CD4-positive, alpha-beta T cell treated with Interleukin-4 for 4 hours (primary cell): ENCODE data around the gene ECI1.
"Not testable (repeated sequence)": the region's sequence is repeated elsewhere in the genome, so short reads cannot be mapped to it uniquely, and the experiment has no call there.

ENCODE experiments used
- DNase-seq: peaks from one replicate; pipeline ENCODE4 v3.0.0-alpha.2; 2020

Gene ECI1

GRCh38 chr16:2209258-2210008 lies 42.0 kb downstream of the ECI1 start:
- DNase-seq, result no peak

GRCh38 chr16:2208772-2209171 lies 42.6 kb downstream of the ECI1 start:
- no peak for DNase-seq

- no peak for DNase-seq
These were observed 43.1 kb downstream of the ECI1 start for GRCh38 chr16:2208308-2208707.

GRCh38 chr16:2207872-2208271 lies 43.5 kb downstream of the ECI1 start:
- DNase-seq, result no peak

GRCh38 chr16:2206780-2207433 lies 44.5 kb downstream of the ECI1 start:
- DNase-seq, result no peak

- no peak for DNase-seq
These were observed 45.0 kb downstream of the ECI1 start for GRCh38 chr16:2206420-2206779.

- DNase-seq, result no peak
These were observed 45.4 kb downstream of the ECI1 start for GRCh38 chr16:2205967-2206313.

GRCh38 chr16:2205104-2205966 lies 46.1 kb downstream of the ECI1 start, which contains the start of gene MLST8:
TSS of gene MLST8 (plus strand) at chr16:2205454. CDS start at chr16:2206086, 632 bp downstream.
- peak; percentile 88 for DNase-seq

GRCh38 chr16:2204416-2205103 lies 46.8 kb downstream of the ECI1 start:
- no peak for DNase-seq

GRCh38 chr16:2203119-2203688 lies 48.2 kb downstream of the ECI1 start:
- DNase-seq, result not testable (repeated sequence)

GRCh38 chr16:2200313-2200712 lies 51.1 kb downstream of the ECI1 start:
- DNase-seq, result no peak

GRCh38 chr16:2199621-2200139 lies 51.7 kb downstream of the ECI1 start:
- no peak for DNase-seq

- no peak for DNase-seq
These were observed 52.3 kb downstream of the ECI1 start for GRCh38 chr16:2199095-2199494.

GRCh38 chr16:2198283-2198682 lies 53.1 kb downstream of the ECI1 start:
- no peak for DNase-seq

GRCh38 chr16:2197765-2198164 lies 53.6 kb downstream of the ECI1 start:
- DNase-seq, result no peak

GRCh38 chr16:2196981-2197511 lies 54.3 kb downstream of the ECI1 start:
- no peak for DNase-seq

GRCh38 chr16:2196162-2196980 lies 55.0 kb downstream of the ECI1 start, which contains the start of gene CASKIN1:
TSS of gene CASKIN1 (minus strand) at chr16:2196605. CDS start at chr16:2196432, 173 bp downstream.
- DNase-seq, result no peak

- no peak for DNase-seq
These were observed 55.8 kb downstream of the ECI1 start for GRCh38 chr16:2195322-2196161.

- DNase-seq, result peak; percentile 47
These were observed 56.5 kb downstream of the ECI1 start for GRCh38 chr16:2194852-2195321.
